Neural cell (in vitro differentiated cells): ENCODE data around the gene FBXO3. TPM values are rescaled to one million over a fixed set of nuclear protein-coding genes. Genes with fewer than 3 reads are reported as not detected.

ENCODE experiments used
- H2AFZ ChIP-seq: fragments of 200-600, 300-800 bp; sonication (generic), shearing (Covaris generic); 2 replicates; pipeline ENCODE4 v1.6.0; 2014; ENCODE audit warnings: low read depth, mild to moderate bottlenecking, antibody characterized with exemption, low read length, moderate library complexity
- H3F3A ChIP-seq: fragments of 200-600 bp; shearing (Covaris generic); 2 replicates; pipeline ENCODE4 v1.6.1; 2016; ENCODE audit warnings: mild to moderate bottlenecking, moderate library complexity, mixed read lengths, antibody characterized with exemption, low read length; ENCODE audit not compliant: insufficient read depth, poor library complexity, severe bottlenecking
- H3K27ac ChIP-seq: fragments of 200-600, 300-800 bp; sonication (generic), shearing (Covaris generic); 2 replicates; pipeline ENCODE4 v1.5.1; 2014; ENCODE audit warnings: mild to moderate bottlenecking, low read length, moderate library complexity
- H3K27me3 ChIP-seq: fragments of 300-800, 200-600 bp; sonication (generic), shearing (Covaris generic); 2 replicates; pipeline ENCODE4 v1.6.0; 2014; ENCODE audit warnings: mild to moderate bottlenecking, low read depth, low read length, moderate library complexity; ENCODE audit not compliant: insufficient read depth
- H3K36me3 ChIP-seq: fragments of 300-800, 200-600 bp; sonication (generic), shearing (Covaris generic); 2 replicates; pipeline ENCODE4 v1.5.1; 2014; ENCODE audit warnings: mild to moderate bottlenecking, antibody characterized with exemption, low read length, moderate library complexity; ENCODE audit not compliant: insufficient read depth
- H3K4me2 ChIP-seq: fragments of 300-800, 200-600 bp; sonication (generic), shearing (Covaris generic); 2 replicates; pipeline ENCODE4 v1.6.0; 2014; ENCODE audit warnings: mild to moderate bottlenecking, low read length
- H3K4me3 ChIP-seq: fragments of 300-800, 200-600 bp; sonication (generic), shearing (Covaris generic); 2 replicates; pipeline ENCODE4 v1.5.1; 2014; ENCODE audit warnings: mild to moderate bottlenecking, low read length, moderate library complexity
- H3K79me2 ChIP-seq: fragments of 200-600 bp; shearing (Covaris generic); replicated peaks from 2 replicates; pipeline ENCODE4 v1.6.0; 2014; ENCODE audit warnings: mild to moderate bottlenecking, low read length, moderate library complexity; ENCODE audit not compliant: insufficient read depth
- H3K9ac ChIP-seq: fragments of 300-800, 200-600 bp; sonication (generic), shearing (Covaris generic); 2 replicates; pipeline ENCODE4 v1.6.1; 2016; ENCODE audit warnings: mild to moderate bottlenecking, low read length, mixed read lengths
- H3K9me2 ChIP-seq: fragments of 200-600 bp; shearing (Covaris generic); 2 replicates; pipeline ENCODE4 v1.6.1; 2016; ENCODE audit warnings: mild to moderate bottlenecking, low read length, mixed read lengths; ENCODE audit not compliant: insufficient read depth
- H3K9me3 ChIP-seq: fragments of 200-600, 300-800 bp; sonication (generic), shearing (Covaris generic); 2 replicates; pipeline ENCODE4 v1.6.1; 2016; ENCODE audit warnings: mild to moderate bottlenecking, mixed run types, low read length, moderate library complexity, mixed read lengths
- H4K20me1 ChIP-seq: fragments of 200-600 bp; shearing (Covaris generic); 2 replicates; pipeline ENCODE4 v1.6.1; 2016; ENCODE audit warnings: mild to moderate bottlenecking, mixed run types; ENCODE audit not compliant: insufficient read depth
- CTCF ChIP-seq: fragments of 450-650 bp; IDR thresholded peaks from 2 replicates; pipeline ENCODE4 v1.5.1; 2014; ENCODE audit warnings: antibody characterized with exemption, mild to moderate bottlenecking, moderate library complexity; ENCODE audit not compliant: poor library complexity, severe bottlenecking
- EP300 ChIP-seq: fragments of 450-650 bp; conservative IDR thresholded peaks from 2 replicates; pipeline ENCODE4 v1.6.1; 2014; ENCODE audit warnings: antibody characterized with exemption, mild to moderate bottlenecking, moderate library complexity; ENCODE audit not compliant: poor library complexity, severe bottlenecking
- EZH2 ChIP-seq: fragments of 200-600, 300-800 bp; shearing (Covaris generic), sonication (generic); IDR thresholded peaks from 2 replicates; pipeline ENCODE4 v1.6.1; 2014; ENCODE audit warnings: antibody characterized with exemption, low read length, borderline replicate concordance, mild to moderate bottlenecking; ENCODE audit not compliant: insufficient read depth, poor library complexity, severe bottlenecking
- MXI1 ChIP-seq: fragments of 450-650 bp; conservative IDR thresholded peaks from 2 replicates; pipeline ENCODE4 v1.6.1; 2014; ENCODE audit warnings: antibody characterized with exemption, mild to moderate bottlenecking; ENCODE audit not compliant: poor library complexity, severe bottlenecking
- POLR2AphosphoS5 ChIP-seq: IDR thresholded peaks from 2 replicates; pipeline ENCODE4 v1.6.1; 2012
- RAD21 ChIP-seq: fragments of 450-650 bp; conservative IDR thresholded peaks from 2 replicates; pipeline ENCODE4 v1.6.1; 2014; ENCODE audit warnings: antibody characterized with exemption, mild to moderate bottlenecking, moderate library complexity
- REST ChIP-seq: IDR thresholded peaks from 2 replicates; pipeline ENCODE4 v1.6.1; 2012; ENCODE audit warnings: borderline replicate concordance
- SMC3 ChIP-seq: fragments of 450-650 bp; conservative IDR thresholded peaks from 2 replicates; pipeline ENCODE4 v1.6.1; 2014; ENCODE audit warnings: antibody characterized with exemption, mild to moderate bottlenecking, moderate library complexity; ENCODE audit not compliant: poor library complexity
- TAF1 ChIP-seq: IDR thresholded peaks from 2 replicates; pipeline ENCODE4 v1.6.1; 2012; ENCODE audit warnings: low read depth
- polyA plus RNA-seq: library from polyadenylated mRNA; depleted of rRNA; stranded (reverse); fragments of >200 nt; gene quantifications from 2 replicates; pipeline ENCODE4 v1.2.3, GENCODE V29; 2014

Gene FBXO3
- polyA plus RNA-seq, 1 donor from 2014 or later = 115 TPM

GRCh38 chr11:33778675-33779074 lies 4.4 kb upstream of the FBXO3 start:
- Histone ChIP-seq H3K9me2 (no peaks in the 10 kb centered on the region), H3K4me2 (no peak overlapping the region), H3K79me2 (peaks cover under 1% of the 10 kb centered on the region), H2AFZ (no peak overlapping the region), H3K27me3 (peaks cover 17% of the 10 kb centered on the region), H4K20me1 (no peaks in the 10 kb centered on the region), H3F3A (no peaks in the 10 kb centered on the region), H3K9me3 (no peaks in the 10 kb centered on the region), H3K4me3 (no peak overlapping the region), H3K9ac (no peak overlapping the region), H3K27ac (no peak overlapping the region), H3K36me3 (no peaks in the 10 kb centered on the region)
- no peak for TF ChIP-seq POLR2AphosphoS5
- TF ChIP-seq TAF1 = no peak
- no peak for TF ChIP-seq SMC3
- TF ChIP-seq MXI1 = no peak

GRCh38 chr11:33777906-33778305 lies 3.6 kb upstream of the FBXO3 start:
- no peak overlapping the region for H2AFZ ChIP-seq
- H3K27ac ChIP-seq = no peak overlapping the region
- peaks cover 8% of the 10 kb centered on the region for H3K79me2 ChIP-seq
- no peak overlapping the region for H3K4me2 ChIP-seq
- peaks cover 17% of the 10 kb centered on the region for H3K27me3 ChIP-seq
- H3K36me3 ChIP-seq = no peaks in the 10 kb centered on the region
- H4K20me1 ChIP-seq = no peaks in the 10 kb centered on the region
- no peaks in the 10 kb centered on the region for H3K9me3 ChIP-seq
- no peaks in the 10 kb centered on the region for H3F3A ChIP-seq
- TF ChIP-seq SMC3 = no peak
- no peak for TF ChIP-seq TAF1
- TF ChIP-seq CTCF = no peak
- no peak for TF ChIP-seq POLR2AphosphoS5
- TF ChIP-seq EZH2 = no peak
- no peak for TF ChIP-seq MXI1
- no peak for TF ChIP-seq REST
- no peak for TF ChIP-seq RAD21
- no peak for TF ChIP-seq EP300
- H3K9ac ChIP-seq = no peak overlapping the region
- H3K4me3 ChIP-seq = no peak overlapping the region
- no peaks in the 10 kb centered on the region for H3K9me2 ChIP-seq
